Measurements from ENCODE around the gene CALM3. TPM values are rescaled to one million over a fixed set of nuclear protein-coding genes. Genes with fewer than 3 reads are reported as not detected.

CALM3 gene
- total and polyA plus RNA-seq, 2 experiments from 2014 or later = 148 to 215 TPM

- peaks cover 14% of the 10 kb centered on the region for H3K27me3 Mint-ChIP-seq (ENCODE audit: insufficient read depth, low read depth, poor library complexity)
Observed at GRCh38 chr19:46623915-46624502, 22.9 kb downstream of the CALM3 start.

More at GRCh38 chr19:46623915-46624502, 22.9 kb downstream of the CALM3 start:
- Histone ChIP-seq H3K27ac (ENCODE audit: low read depth) (no peak overlapping the region), H3K4me2 (no peak overlapping the region), H2AFZ (no peak overlapping the region), H3K4me1 (ENCODE audit: insufficient read depth) (no peaks in the 10 kb centered on the region), H4K20me1 (replicated peaks; ENCODE audit: insufficient read depth) (no peaks in the 10 kb centered on the region), H3K27me3 (ENCODE audit: insufficient read depth) (no peaks in the 10 kb centered on the region), H3K9me2 (ENCODE audit: insufficient read depth) (no peaks in the 10 kb centered on the region), H3K4me3 (no peak overlapping the region), H3K36me3 (ENCODE audit: insufficient read depth) (no peaks in the 10 kb centered on the region), H3K79me2 (replicated peaks; ENCODE audit: insufficient read depth) (no peaks in the 10 kb centered on the region), H3F3A (replicated peaks; ENCODE audit: low read depth) (no peaks in the 10 kb centered on the region)
- Mint-ChIP-seq H3K36me3 (ENCODE audit: low read depth) (no peaks in the 10 kb centered on the region; the same call in 2 of the 3 replicates), H3K4me3 (no peak overlapping the region), H3K4me1 (peaks cover 7% of the 10 kb centered on the region), H3K9me3 (no peaks in the 10 kb centered on the region), H3K27ac (no peak overlapping the region)
- ATAC-seq (no peak), DNase-seq (ENCODE audit: low spot score) (no peak)
- TF ChIP-seq CREB1 (CRISPR knock-in tag; IDR thresholded peaks at IDR 0.05; ENCODE audit: low read depth) (no peak), EZH2 (IDR thresholded peaks at IDR 0.05; ENCODE audit: low read depth, unreplicated experiment) (no peak), ZNF331 (CRISPR knock-in tag; IDR thresholded peaks at IDR 0.05; ENCODE audit: low read depth) (no peak), EZH2phosphoT487 (IDR thresholded peaks at IDR 0.05; ENCODE audit: unreplicated experiment) (no peak), STAT1 (IDR thresholded peaks at IDR 0.05; ENCODE audit: unreplicated experiment) (no peak), CTCF (conservative IDR thresholded peaks at IDR 0.05; ENCODE audit: low read depth in 2 of 2) (no peak), JUNB (IDR thresholded peaks at IDR 0.05; ENCODE audit: unreplicated experiment) (no peak)
- TF ChIP-seq, protein P1, sequence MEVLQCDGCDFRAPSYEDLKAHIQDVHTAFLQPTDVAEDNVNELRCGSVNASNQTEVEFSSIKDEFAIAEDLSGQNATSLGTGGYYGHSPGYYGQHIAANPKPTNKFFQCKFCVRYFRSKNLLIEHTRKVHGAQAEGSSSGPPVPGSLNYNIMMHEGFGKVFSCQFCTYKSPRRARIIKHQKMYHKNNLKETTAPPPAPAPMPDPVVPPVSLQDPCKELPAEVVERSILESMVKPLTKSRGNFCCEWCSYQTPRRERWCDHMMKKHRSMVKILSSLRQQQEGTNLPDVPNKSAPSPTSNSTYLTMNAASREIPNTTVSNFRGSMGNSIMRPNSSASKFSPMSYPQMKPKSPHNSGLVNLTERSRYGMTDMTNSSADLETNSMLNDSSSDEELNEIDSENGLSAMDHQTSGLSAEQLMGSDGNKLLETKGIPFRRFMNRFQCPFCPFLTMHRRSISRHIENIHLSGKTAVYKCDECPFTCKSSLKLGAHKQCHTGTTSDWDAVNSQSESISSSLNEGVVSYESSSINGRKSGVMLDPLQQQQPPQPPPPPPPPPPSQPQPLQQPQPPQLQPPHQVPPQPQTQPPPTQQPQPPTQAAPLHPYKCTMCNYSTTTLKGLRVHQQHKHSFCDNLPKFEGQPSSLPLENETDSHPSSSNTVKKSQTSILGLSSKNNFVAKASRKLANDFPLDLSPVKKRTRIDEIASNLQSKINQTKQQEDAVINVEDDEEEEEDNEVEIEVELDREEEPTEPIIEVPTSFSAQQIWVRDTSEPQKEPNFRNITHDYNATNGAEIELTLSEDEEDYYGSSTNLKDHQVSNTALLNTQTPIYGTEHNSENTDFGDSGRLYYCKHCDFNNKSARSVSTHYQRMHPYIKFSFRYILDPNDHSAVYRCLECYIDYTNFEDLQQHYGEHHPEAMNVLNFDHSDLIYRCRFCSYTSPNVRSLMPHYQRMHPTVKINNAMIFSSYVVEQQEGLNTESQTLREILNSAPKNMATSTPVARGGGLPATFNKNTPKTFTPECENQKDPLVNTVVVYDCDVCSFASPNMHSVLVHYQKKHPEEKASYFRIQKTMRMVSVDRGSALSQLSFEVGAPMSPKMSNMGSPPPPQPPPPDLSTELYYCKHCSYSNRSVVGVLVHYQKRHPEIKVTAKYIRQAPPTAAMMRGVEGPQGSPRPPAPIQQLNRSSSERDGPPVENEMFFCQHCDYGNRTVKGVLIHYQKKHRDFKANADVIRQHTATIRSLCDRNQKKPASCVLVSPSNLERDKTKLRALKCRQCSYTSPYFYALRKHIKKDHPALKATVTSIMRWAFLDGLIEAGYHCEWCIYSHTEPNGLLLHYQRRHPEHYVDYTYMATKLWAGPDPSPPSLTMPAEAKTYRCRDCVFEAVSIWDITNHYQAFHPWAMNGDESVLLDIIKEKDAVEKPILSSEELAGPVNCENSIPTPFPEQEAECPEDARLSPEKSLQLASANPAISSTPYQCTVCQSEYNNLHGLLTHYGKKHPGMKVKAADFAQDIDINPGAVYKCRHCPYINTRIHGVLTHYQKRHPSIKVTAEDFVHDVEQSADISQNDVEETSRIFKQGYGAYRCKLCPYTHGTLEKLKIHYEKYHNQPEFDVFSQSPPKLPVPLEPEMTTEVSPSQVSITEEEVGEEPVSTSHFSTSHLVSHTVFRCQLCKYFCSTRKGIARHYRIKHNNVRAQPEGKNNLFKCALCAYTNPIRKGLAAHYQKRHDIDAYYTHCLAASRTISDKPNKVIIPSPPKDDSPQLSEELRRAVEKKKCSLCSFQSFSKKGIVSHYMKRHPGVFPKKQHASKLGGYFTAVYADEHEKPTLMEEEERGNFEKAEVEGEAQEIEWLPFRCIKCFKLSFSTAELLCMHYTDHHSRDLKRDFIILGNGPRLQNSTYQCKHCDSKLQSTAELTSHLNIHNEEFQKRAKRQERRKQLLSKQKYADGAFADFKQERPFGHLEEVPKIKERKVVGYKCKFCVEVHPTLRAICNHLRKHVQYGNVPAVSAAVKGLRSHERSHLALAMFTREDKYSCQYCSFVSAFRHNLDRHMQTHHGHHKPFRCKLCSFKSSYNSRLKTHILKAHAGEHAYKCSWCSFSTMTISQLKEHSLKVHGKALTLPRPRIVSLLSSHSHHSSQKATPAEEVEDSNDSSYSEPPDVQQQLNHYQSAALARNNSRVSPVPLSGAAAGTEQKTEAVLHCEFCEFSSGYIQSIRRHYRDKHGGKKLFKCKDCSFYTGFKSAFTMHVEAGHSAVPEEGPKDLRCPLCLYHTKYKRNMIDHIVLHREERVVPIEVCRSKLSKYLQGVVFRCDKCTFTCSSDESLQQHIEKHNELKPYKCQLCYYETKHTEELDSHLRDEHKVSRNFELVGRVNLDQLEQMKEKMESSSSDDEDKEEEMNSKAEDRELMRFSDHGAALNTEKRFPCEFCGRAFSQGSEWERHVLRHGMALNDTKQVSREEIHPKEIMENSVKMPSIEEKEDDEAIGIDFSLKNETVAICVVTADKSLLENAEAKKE (CRISPR knock-in tag; IDR thresholded peaks at IDR 0.05) = no peak

All from GM23338 (cell line).